Measurements from ENCODE around the gene RBMS3. TPM values are rescaled to one million over a fixed set of nuclear protein-coding genes. Genes with fewer than 3 reads are reported as not detected.

Gene RBMS3
- total RNA-seq, 1 experiment from 2014 or later = 0.42 TPM

- Histone ChIP-seq H3K4me3 (replicated peaks in 1 of 2; ENCODE audit: low read depth in 1 of 2, low read length in 2 of 2) (no peak overlapping the region), H3K27ac (ENCODE audit: low read depth, low read length) (no peak overlapping the region), H2AFZ (ENCODE audit: low read depth, low read length, poor library complexity, severe bottlenecking) (no peak overlapping the region), H3K79me2 (ENCODE audit: insufficient read depth, low read length) (no peaks in the 10 kb centered on the region), H4K20me1 (ENCODE audit: insufficient read depth) (no peaks in the 10 kb centered on the region), H3K27me3 (ENCODE audit: insufficient read depth, low read length) (no peaks in the 10 kb centered on the region), H3K4me1 (ENCODE audit: control insufficient read depth in 1 of 2, insufficient read depth in 2 of 2, low read length in 2 of 2) (no peaks in the 10 kb centered on the region), H3K9me2 (ENCODE audit: insufficient read depth) (no peaks in the 10 kb centered on the region), H3K36me3 (ENCODE audit: control insufficient read depth in 1 of 2, insufficient read depth in 2 of 2, low read length in 2 of 2) (no peaks in the 10 kb centered on the region), H3K9me3 (ENCODE audit: control insufficient read depth in 1 of 2, insufficient read depth in 1 of 2, low read depth in 1 of 2, low read length in 2 of 2) (no peaks in the 10 kb centered on the region), H3K9ac (ENCODE audit: low read length) (no peak overlapping the region), H3K4me2 (ENCODE audit: low read length) (no peak overlapping the region)
- CTCF ChIA-PET = no interaction called here
- BruUV-seq (replicated peaks) = no TSS peak
- intact Hi-C loops (cut with micrococcal nuclease) = no loop called here
- POLR2A ChIA-PET = no interaction called here
- ATAC-seq (no peak), DNase-seq (ENCODE audit: low read depth, low spot score) (no peak)
- RAD21 ChIA-PET (ENCODE audit: low non-redundant PET in 1 of 2, low total read pairs in 2 of 2, uncharacterized antibody in 2 of 2, unreplicated experiment in 2 of 2) = no interaction called here
- TF ChIP-seq EZH2phosphoT487 (IDR thresholded peaks at IDR 0.05; ENCODE audit: borderline replicate concordance) = no peak
- no peak for TF ChIP-seq FOSL1 (IDR thresholded peaks at IDR 0.05; ENCODE audit: low read depth)
- no peak for TF ChIP-seq JUND (IDR thresholded peaks at IDR 0.05)
- no peak for TF ChIP-seq EZH2 (IDR thresholded peaks at IDR 0.05)
- TF ChIP-seq TCF7L2 (IDR thresholded peaks at IDR 0.05; ENCODE audit: borderline replicate concordance, extremely low read depth, insufficient read depth, insufficient read length) = no peak
- no peak for TF ChIP-seq ZBTB33 (IDR thresholded peaks at IDR 0.05; ENCODE audit: extremely low read depth, insufficient replicate concordance, low read length)
Observed at GRCh38 chr3:29384640-29385039, 103.8 kb downstream of the RBMS3 start.

GRCh38 chr3:29385046-29385830, 104.4 kb downstream of the RBMS3 start:
- H3K36me3 ChIP-seq (ENCODE audit: control insufficient read depth in 1 of 2, insufficient read depth in 2 of 2, low read length in 2 of 2) = no peaks in the 10 kb centered on the region
- no peaks in the 10 kb centered on the region for H3K9me2 ChIP-seq (ENCODE audit: insufficient read depth)
- H3K27ac ChIP-seq (ENCODE audit: low read depth, low read length) = no peak overlapping the region
- no peaks in the 10 kb centered on the region for H4K20me1 ChIP-seq (ENCODE audit: insufficient read depth)
- ChIA-PET RAD21 (ENCODE audit: low non-redundant PET in 1 of 2, low total read pairs in 2 of 2, uncharacterized antibody in 2 of 2, unreplicated experiment in 2 of 2) (no interaction called here), CTCF (no interaction called here), POLR2A (no interaction called here)
- no peaks in the 10 kb centered on the region for H3K9me3 ChIP-seq (ENCODE audit: control insufficient read depth in 1 of 2, insufficient read depth in 1 of 2, low read depth in 1 of 2, low read length in 2 of 2)
- no peaks in the 10 kb centered on the region for H3K79me2 ChIP-seq (ENCODE audit: insufficient read depth, low read length)
- H3K4me1 ChIP-seq (ENCODE audit: control insufficient read depth in 1 of 2, insufficient read depth in 2 of 2, low read length in 2 of 2) = no peaks in the 10 kb centered on the region
- DNase-seq (ENCODE audit: low read depth, low spot score) (no peak), ATAC-seq (no peak)
- H3K4me3 ChIP-seq (replicated peaks in 1 of 2; ENCODE audit: low read depth in 1 of 2, low read length in 2 of 2) = no peak overlapping the region
- H3K9ac ChIP-seq (ENCODE audit: low read length) = no peak overlapping the region
- no peaks in the 10 kb centered on the region for H3K27me3 ChIP-seq (ENCODE audit: insufficient read depth, low read length)
- H3K4me2 ChIP-seq (ENCODE audit: low read length) = no peak overlapping the region
- no TSS peak for BruUV-seq (replicated peaks)
- H2AFZ ChIP-seq (ENCODE audit: low read depth, low read length, poor library complexity, severe bottlenecking) = no peak overlapping the region
- intact Hi-C loops (cut with micrococcal nuclease) = no loop called here
- no peak for TF ChIP-seq EZH2phosphoT487 (IDR thresholded peaks at IDR 0.05; ENCODE audit: borderline replicate concordance)
- TF ChIP-seq RAD21 (IDR thresholded peaks at IDR 0.05; ENCODE audit: low read depth) = no peak
- no peak for TF ChIP-seq ZBTB33 (IDR thresholded peaks at IDR 0.05; ENCODE audit: extremely low read depth, insufficient replicate concordance, low read length)
- no peak for TF ChIP-seq JUND (IDR thresholded peaks at IDR 0.05)
- no peak for TF ChIP-seq SP1 (IDR thresholded peaks at IDR 0.05; ENCODE audit: low read depth)
- TF ChIP-seq ZNF274 (IDR thresholded peaks at IDR 0.05; ENCODE audit: low read depth, low read length) = no peak
- no peak for TF ChIP-seq SIN3A (IDR thresholded peaks at IDR 0.05; ENCODE audit: low read depth)
- TF ChIP-seq EZH2 (IDR thresholded peaks at IDR 0.05) = no peak
- no peak for TF ChIP-seq POLR2AphosphoS5 (IDR thresholded peaks at IDR 0.05; ENCODE audit: low read depth, low read length)
- TF ChIP-seq TCF7L2 (IDR thresholded peaks at IDR 0.05; ENCODE audit: borderline replicate concordance, extremely low read depth, insufficient read depth, insufficient read length) = no peak
- TF ChIP-seq POLR2A (IDR thresholded peaks at IDR 0.05; ENCODE audit: borderline replicate concordance, extremely low read depth, insufficient read depth, insufficient read length) = no peak
- TF ChIP-seq CEBPB (IDR thresholded peaks at IDR 0.05; ENCODE audit: low read depth) = no peak
- TF ChIP-seq ATF3 (IDR thresholded peaks at IDR 0.05) = no peak

Measured in HCT116 (cell line).